HepG2 (cell line): ENCODE measurements around the gene ZNF391. TPM values are rescaled to one million over a fixed set of nuclear protein-coding genes. Genes with fewer than 3 reads are reported as not detected.

Experiments used
- PAX8 ChIP-seq: sonication (generic); formaldehyde crosslinking; IDR thresholded peaks from 2 replicates; pipeline ENCODE4 v1.8.0; 2022; ENCODE audit warnings: mild to moderate bottlenecking, missing genetic modification reagents, borderline replicate concordance
- PBX2 ChIP-seq: IDR thresholded peaks from 2 replicates; pipeline ENCODE4 v1.6.1; 2016; ENCODE audit warnings: control low read depth
- PRDM4 ChIP-seq: sonication (generic); formaldehyde crosslinking; IDR thresholded peaks from 2 replicates; pipeline ENCODE4 v1.9.0; 2021; ENCODE audit warnings: missing genetic modification reagents, borderline replicate concordance
- SALL2 ChIP-seq: sonication (generic); formaldehyde crosslinking; IDR thresholded peaks from 2 replicates; pipeline ENCODE4 v1.8.1; 2023; ENCODE audit warnings: mild to moderate bottlenecking, missing genetic modification reagents, inconsistent platforms
- SRSF1 ChIP-seq: fragments of 200-400 bp; formaldehyde crosslinking; optimal IDR thresholded peaks from 2 replicates; pipeline ENCODE3; 2017; ENCODE audit warnings: mild to moderate bottlenecking, low read depth, low read length, moderate library complexity
- SRSF4 ChIP-seq: fragments of 200-400 bp; formaldehyde crosslinking; IDR thresholded peaks from one replicate; pipeline ENCODE4 v1.6.1; 2018; ENCODE audit warnings: mild to moderate bottlenecking, low read depth, low read length, moderate library complexity; ENCODE audit not compliant: poor library complexity, severe bottlenecking
- SUZ12 ChIP-seq: fragments of 150-350 bp; IDR thresholded peaks from 2 replicates; pipeline ENCODE4 v1.6.1; 2014; ENCODE audit warnings: low read depth, low read length
- ZBED4 ChIP-seq: sonication (generic); formaldehyde crosslinking; IDR thresholded peaks from 2 replicates; pipeline ENCODE4 v1.4.0; 2020; ENCODE audit warnings: missing genetic modification reagents, borderline replicate concordance
- ZNF207 ChIP-seq: fragments of 450-650 bp; IDR thresholded peaks from 2 replicates; pipeline ENCODE4 v1.6.1; 2016; ENCODE audit warnings: antibody characterized with exemption, borderline replicate concordance
- ZNF484 ChIP-seq: sonication (generic); formaldehyde crosslinking; IDR thresholded peaks from 2 replicates; pipeline ENCODE4 v1.5.1; 2020; ENCODE audit warnings: mild to moderate bottlenecking, low read depth, missing genetic modification reagents, borderline replicate concordance
- ZNF530 ChIP-seq: sonication (generic); formaldehyde crosslinking; IDR thresholded peaks from 2 replicates; pipeline ENCODE4 v1.5.0; 2020; ENCODE audit warnings: low read depth, mild to moderate bottlenecking, missing genetic modification reagents
- ZNF615 ChIP-seq: sonication (generic); formaldehyde crosslinking; IDR thresholded peaks from 2 replicates; pipeline ENCODE4 v1.5.0; 2020; ENCODE audit warnings: mild to moderate bottlenecking, missing genetic modification reagents, borderline replicate concordance
- ZNF710 ChIP-seq: sonication (generic); formaldehyde crosslinking; IDR thresholded peaks from 2 replicates; pipeline ENCODE4 v1.5.0; 2020; ENCODE audit warnings: mild to moderate bottlenecking, missing genetic modification reagents, borderline replicate concordance
- ZNF737 ChIP-seq: sonication (generic); formaldehyde crosslinking; IDR thresholded peaks from 2 replicates; pipeline ENCODE4 v1.5.0; 2020; ENCODE audit warnings: missing genetic modification reagents, mild to moderate bottlenecking, borderline replicate concordance
- ZNF800 ChIP-seq: sonication (generic); formaldehyde crosslinking; IDR thresholded peaks from 2 replicates; pipeline ENCODE4 v1.4.0; 2020; ENCODE audit warnings: missing genetic modification reagents
- polyA plus RNA-seq, 8 experiments: library from polyadenylated mRNA; depleted of rRNA in 3 of 8; stranded (reverse) in 7 of 8; unstranded in 1 of 8; fragments of >200 nt; fragmentation: Illumina TruSeq in 4 of 8; extraction: Trizol in 4 of 8; gene quantifications; 2 replicates each; pipeline versions ENCODE4 v1.2.1 to v1.2.3, GENCODE V29; 2011 to 2016; ENCODE audit warnings: low read depth in 4 of 8, missing spikeins in 1 of 8, mixed read lengths in 1 of 8; ENCODE audit not compliant: insufficient read depth in 1 of 8
- total RNA-seq, 5 experiments: library from RNA; depleted of rRNA; stranded (reverse); fragments of >200 nt; fragmentation: Illumina TruSeq; extraction: Trizol; gene quantifications; 2 replicates each; pipeline ENCODE4 v1.2.3, GENCODE V29; 2016; ENCODE audit warnings: low read depth in 1 of 5

Gene ZNF391
- total and polyA plus RNA-seq, 2 of the 13 experiments (the other 11 are each of a cell fraction or from before 2014, with no cell fraction given): 0.78 to 1.7 TPM

DNA sequence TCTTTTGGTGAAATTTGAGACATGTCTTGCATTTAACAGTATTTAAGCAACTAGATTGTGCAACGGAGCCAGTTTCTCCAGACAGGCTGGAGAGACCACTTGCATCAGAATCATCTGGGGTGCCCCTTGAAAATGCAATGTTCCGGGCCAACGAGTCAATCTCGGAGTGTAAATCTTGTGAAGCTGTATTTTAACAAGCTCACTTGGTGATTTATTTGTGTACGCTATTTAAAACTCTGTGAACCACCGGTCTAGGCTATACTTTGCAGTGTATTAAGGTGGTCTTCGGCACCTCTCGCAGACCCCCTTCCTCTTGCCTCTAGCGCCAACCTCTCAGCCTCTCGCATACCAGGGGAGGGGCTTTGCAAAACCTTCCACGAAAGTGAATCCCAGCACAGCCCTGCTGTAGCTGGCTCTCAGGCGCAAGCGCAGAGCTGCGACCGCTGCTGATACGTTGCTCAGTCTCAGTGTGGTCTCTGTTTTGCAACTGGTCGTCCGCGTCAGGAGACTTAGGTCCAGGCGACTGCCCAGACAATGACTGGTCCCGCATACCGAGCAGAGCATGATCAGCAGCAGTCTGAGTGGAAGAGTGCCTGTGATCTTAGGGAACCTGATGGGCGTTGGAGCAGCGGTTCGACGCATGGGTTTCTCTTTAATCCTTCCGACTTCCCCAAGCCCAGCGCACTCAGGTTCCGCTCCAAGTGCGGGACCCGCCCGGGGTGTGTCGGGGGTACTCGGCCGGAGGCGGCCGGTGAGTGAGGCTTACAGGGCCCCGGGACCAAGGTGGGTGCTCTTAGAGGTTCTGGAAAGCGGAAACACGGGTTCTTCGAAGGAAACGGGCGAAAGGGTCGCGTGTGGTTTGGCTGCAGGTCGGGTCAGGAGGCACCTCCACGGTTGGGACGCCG is at the start of gene ZNF391 (continued):
- TF ChIP-seq ZBED4 (CRISPR knock-in tag) (peak; percentile 66; the same call in 1 of the 2 replicates), ZNF737 (CRISPR knock-in tag) (peak; percentile 79), ZNF530 (CRISPR knock-in tag) (no peak), SRSF1 (peak; percentile 98), ZNF484 (CRISPR knock-in tag) (no peak), SUZ12 (no peak), PRDM4 (CRISPR knock-in tag) (no peak), PAX8 (CRISPR knock-in tag) (peak; percentile 77; the same call in 1 of the 2 replicates), SALL2 (peak; percentile 95), PBX2 (no peak), ZNF615 (CRISPR knock-in tag) (peak; percentile 78; the same call in 1 of the 2 replicates), ZNF710 (CRISPR knock-in tag) (no peak), ZNF207 (no peak), ZNF800 (peak; percentile 34; the same call in 1 of the 2 replicates), SRSF4 (no peak)
